ENCODE measurements around the gene TULP3.
"Not testable (repeated sequence)": the region's sequence is repeated elsewhere in the genome, so short reads cannot be mapped to it uniquely, and the experiment has no call there.

The TULP3 gene, protein sequence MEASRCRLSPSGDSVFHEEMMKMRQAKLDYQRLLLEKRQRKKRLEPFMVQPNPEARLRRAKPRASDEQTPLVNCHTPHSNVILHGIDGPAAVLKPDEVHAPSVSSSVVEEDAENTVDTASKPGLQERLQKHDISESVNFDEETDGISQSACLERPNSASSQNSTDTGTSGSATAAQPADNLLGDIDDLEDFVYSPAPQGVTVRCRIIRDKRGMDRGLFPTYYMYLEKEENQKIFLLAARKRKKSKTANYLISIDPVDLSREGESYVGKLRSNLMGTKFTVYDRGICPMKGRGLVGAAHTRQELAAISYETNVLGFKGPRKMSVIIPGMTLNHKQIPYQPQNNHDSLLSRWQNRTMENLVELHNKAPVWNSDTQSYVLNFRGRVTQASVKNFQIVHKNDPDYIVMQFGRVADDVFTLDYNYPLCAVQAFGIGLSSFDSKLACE

DNA sequence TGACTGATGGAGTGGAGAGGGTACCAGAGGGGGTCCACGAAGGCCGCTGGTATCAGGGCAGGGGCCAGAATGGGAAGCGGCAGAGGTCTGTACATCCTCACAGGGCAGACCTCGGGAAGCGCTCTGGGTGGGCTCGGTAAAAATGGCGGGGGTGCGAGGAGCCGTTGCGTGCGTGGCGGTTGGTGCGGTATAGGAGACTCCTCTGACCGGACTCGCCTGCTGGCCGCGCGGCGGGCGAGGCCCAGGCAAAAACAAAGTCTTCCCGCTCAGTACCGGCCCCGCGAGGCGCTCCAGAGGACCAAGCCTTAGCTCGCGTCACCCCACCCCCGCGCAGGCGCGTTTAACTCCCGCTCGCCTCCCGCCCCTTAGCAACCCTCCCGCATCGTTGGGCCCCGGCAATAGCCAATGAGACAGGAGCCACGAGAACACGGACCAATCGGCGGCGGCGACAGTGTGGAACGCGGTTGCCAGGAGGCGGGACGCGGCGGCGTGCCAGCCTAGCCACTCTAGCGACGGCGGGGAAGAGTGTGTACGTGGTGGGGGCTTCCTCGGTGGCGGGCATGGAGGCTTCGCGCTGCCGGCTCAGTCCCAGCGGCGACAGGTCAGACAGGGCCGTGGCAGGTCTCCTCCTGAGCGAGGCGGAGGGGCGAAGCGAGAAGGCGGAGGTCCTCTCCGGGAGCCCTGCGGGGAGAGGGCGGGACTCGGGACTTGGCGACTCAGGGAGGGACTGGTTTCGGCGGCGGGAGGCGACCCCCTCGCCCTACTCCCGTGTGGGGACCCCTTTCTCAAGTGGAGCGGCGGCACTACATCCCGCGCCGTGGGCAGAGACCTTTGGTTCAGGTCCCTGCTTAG is at the start of gene TULP3:
Gene TULP3, plus strand, starts transcription at position 504 of the 852 bp plus-strand sequence. Its CDS starts 57 bp downstream, at position 561.
- peak; percentile 98 for DNase-seq

DNA sequence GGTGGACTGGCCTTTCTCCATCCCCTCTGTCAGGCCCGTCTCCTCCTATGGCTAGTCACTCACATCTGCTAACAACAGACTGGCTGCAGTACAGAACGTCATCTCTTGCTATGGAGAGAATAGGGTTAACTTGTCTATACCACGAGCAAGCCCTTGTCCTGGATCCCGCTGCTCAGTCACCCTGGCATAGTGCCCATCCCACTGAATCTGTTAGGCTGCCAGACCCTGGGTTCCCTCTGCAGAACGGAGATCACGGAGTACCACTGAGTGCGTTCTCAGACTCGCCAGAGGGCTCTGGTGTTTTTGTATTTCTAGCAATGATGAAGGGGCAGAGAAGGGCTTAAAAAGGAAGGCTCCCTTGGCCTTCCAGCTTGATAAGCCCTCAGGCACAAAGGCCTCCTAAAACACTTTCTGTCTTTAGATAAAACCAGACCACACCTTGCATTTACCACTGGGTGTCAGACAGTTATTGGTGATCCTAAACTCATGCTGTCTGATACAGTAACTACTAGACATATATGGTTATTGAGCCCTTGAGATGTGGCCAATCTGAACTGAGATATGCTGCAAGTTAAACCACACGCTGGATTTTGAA is 49.5 kb upstream of the TULP3 start:
- DNase-seq, result no peak

DNA sequence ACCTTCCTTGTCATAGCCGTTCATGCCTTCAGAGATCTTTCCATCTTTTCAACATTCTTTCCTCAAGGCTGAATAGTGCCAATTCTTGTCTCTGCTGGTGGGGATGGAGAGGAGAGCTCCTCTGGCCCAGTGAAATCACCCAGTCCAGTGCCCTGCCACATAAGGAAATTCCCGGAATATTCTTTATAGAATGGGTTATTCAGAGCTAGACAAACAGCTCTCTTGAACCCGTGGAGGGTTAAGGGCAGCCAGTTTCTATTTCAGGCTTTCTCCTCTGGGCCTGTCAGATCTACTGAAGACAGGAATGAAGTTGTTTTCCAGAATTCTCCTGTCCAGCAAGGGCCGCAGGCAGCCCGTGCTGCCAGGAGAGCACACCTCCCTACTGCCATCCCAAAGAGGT is 47.7 kb upstream of the TULP3 start:
- DNase-seq, result no peak

DNA sequence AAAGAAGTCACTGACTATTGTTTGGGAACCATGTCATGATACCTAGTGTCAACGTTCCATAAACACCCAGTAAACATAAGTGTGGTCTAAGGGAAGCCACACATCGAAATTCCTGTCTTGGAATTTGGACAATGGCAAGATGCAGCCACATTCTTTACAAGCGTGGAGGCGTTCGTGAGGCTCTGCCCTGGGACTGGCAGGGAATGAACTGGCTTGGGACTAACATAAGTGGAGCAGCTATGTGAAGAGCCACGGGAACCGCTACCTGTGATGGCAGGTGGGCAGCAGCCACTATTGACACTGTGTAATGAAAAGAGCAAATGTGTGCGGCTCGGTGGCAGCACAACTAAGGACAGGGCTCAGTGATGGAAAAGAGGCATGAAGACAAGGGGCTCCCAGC is 45.9 kb upstream of the TULP3 start:
- DNase-seq, result no peak

DNA sequence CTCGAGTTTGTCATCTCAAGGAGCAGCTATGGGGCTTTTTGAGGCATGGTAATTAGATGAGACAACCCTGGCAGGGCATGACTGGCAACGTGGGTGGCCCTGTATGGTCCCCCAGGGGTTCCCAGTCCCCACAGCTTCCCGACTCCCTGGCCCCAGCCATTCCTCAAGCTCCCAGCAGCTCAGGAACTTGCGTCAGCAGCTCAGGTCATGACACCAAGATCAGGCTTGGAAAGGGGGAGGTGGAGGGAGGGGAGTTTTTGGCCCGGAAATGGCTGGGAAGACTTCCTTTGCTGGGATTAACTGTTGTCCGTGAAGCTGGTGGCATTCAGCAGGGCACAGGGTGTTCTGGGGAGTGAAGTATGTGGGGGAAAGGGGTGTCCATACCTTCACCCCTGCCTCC is 45.4 kb upstream of the TULP3 start:
- DNase-seq, result no peak

DNA sequence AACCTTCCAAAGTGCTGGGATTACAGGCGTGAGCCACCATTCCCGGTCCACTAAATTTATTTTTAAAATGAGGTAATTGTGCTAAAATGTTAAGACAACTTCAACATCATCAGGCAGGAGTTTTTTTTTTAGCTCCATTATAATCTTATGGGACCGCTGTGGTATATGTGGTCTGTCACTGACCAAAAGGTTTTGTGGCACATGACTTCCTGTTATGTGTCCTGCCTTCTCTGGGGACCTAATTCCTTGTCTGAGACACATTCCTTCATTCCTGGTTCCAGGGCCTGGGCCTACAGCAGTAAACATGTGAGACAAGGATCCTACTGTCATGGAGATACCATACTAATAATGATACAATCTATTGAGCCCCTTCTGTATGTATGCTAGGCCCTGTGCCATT is 38.8 kb upstream of the TULP3 start:
- DNase-seq, result no peak

DNA sequence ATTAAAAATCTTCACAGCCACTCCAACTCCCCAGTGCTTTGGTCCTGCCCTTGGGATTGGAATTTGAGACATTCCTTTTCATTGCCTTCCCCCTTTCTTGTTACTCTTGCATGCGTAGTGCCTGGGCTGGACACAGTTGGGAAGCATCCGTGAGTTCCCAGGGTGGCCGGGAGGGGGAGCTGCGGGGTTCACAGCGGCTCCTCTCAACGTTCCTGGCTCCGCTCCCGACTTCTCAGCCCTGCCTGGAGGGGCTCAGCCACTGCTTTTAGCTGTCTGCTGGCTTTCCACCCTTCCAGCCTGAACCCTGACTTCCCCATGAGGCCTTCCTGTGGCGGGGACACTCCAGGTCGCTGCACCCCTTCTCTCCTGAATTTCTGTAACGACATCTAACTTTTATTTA is 37.1 kb upstream of the TULP3 start:
- peak; percentile 51 for DNase-seq

DNA sequence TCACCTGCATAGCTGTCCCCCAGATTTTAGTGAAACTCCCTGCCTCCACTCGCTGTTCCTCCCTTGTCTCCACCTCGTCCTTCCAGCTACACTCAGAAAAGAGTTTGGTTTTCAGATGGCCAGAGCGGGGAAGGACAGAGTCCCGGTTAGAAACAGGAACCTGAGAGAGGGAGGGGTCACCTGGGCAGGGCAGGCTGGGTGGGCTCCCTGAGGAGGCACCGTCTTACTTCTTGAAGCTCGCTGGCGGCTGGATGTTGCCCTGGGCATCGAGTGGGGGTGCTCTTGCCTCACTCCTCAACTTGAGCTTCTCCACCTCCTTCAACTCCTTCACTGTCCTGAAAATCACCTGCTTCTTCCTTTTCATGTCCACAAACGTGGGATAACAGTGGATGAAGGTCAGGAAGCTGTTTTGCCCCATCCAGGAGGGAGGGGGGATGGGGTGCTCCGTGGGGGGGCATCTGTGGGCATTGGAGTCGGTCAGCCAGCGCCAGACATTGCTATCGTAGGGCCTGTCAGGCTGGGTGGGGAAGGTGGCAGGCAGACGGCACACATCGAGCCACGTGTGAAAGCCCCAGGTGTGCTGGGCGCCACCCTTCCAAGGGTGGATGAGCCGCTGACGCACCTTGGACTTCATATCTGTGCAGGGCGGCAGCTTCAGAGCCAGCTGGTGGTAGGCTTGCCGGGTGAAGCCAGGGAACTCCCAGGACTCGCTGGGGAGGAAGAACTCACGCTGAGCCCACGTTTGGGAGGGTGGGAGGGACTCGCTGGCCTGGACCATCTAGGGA is 35.8 kb upstream of the TULP3 start:
- DNase-seq, result no peak

DNA sequence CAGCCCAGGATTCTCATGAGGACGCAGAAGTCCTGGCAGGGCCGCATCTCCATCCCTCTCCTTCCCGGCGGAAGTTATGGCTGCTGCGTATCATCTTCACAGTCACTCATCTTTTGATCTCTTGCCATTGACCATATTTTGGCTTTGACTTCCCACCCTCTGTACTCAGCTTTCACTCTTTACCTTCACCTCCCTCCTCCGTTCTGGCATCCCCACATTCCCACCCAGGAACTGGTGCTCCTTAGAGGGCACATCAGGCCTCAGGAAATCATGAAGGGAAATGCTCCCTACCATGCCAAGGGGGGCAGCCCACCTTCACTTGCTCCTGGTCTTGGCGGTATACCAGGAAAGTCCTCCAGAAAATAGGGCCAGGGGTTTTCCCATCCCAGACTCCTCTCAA is 35.1 kb upstream of the TULP3 start:
- no peak for DNase-seq

DNA sequence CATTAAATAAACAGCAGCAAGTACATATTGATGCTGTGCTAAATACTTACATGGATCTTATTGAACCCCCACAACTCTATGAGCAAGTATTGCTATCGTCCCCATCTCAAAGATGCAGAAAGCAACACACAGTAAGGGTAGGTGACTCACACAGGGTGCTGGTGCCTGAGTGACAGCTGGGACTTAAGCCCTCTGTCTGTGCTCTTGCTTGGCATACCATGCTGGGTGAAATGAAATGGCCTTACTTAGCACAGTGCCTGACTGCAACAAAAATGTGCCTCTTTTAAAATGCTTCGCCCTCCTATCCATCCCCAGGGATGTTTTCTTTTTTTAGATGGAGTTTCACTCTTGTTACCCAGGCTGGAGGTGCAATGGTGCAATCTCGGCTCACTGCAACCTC is 34.6 kb upstream of the TULP3 start:
- DNase-seq, result no peak

DNA sequence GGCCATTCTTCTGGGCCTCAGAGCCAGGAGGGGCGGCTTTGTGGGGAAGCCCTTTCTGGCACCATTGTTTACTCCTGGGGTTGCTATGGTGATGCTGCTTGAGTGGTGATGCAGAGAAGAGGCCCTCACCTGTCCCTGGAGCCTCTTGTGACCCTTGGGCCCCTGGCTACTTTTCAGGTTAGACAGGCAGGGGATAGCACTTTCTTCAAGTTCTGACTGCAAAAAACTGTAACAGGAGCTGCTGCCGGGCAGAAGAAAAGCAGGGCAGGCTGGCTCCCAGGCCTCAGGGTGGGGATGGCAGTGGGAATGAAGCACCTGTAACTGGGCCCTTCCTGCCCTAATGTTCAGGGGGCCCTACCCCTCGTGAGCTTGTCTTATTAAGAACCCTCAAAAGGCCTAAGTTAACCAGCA is 33.7 kb upstream of the TULP3 start, which contains the start of gene TEX52:
Gene TEX52, minus strand, starts transcription at position 19 of the 411 bp plus-strand sequence. Its CDS starts 13 bp downstream, at position 6.
- no peak for DNase-seq

DNA sequence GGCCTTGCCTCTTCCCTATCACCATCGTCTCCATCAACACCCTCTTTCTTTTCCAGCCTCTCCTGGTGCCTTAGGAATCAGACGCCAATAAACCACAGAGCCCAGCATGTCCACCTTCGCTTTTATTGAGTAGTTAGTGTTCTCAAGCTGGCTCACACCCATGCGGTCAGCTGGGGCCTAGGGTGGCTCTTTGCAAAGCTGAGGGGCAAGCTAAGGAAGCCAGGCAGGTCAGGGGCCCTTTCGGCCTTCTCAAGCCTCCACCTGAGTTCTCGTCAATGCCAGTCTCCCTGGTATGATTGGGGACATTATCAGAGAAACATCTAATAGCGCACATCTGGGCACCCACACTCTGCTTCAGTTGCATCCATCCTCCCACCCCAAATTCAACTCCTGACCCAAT is 33.1 kb upstream of the TULP3 start:
- DNase-seq, result no peak

DNA sequence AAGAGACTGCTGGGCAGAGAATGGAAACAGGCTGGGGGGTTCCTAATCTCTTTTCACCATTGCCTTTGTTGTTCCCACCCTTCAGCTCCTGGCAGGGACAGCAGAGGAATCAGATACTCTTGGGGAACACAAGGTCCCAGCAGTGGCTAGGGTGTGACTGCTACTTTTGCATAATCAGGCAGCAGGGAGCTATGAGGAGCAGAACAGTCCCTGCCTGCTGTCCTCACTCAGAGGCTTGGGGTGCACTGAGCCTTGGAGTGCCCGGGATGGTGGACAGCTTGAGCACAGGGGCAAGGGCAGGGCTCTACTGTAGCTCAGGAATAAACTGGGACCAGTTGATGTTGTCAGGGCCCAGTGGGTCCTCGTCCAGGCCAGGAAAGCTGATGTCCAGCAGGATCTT is 32.4 kb upstream of the TULP3 start:
- DNase-seq, result no peak

DNA sequence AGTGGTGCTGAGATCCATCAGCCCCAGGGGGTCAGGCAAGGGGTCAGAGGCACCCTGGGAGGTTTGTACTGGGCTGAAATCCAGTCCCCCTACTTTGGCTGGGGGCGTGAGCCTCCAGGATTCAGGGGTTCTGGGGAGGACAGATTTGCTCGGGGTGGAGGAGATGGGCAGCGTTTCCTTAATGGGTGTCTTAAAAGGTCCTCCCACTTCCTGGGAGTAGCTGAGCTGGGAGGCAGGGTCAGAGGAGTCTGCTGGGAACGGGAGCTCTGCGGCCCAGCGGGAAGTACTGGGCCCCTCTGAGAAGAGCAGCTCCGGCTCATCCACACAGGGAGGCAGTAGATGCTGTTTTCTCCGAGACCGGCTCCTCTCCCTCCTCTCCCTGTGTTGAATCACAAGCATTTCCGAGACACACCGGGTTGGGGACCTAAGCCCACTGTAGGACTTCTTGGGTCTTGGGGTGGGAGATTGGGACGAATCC is 31.7 kb upstream of the TULP3 start:
- no peak for DNase-seq

DNA sequence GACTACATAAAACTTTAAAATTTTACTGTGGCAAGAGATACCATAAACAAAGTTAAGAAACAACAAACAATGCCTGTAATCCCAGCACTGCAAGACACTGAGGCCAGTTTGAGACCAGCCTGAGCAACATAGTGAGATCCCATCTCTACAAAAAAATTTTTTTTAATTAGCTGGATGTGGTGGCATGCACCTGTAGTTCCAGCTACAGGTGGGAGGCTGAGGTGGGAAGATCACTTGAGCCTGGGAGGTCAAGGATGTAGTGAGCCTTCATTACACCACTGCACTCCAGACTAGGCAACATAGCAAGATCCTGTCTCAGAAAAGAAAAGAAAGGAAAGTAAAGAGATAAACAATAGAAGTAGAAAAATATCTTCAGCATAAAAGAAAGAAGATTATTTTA is 30.5 kb upstream of the TULP3 start:
- no peak for DNase-seq

DNA sequence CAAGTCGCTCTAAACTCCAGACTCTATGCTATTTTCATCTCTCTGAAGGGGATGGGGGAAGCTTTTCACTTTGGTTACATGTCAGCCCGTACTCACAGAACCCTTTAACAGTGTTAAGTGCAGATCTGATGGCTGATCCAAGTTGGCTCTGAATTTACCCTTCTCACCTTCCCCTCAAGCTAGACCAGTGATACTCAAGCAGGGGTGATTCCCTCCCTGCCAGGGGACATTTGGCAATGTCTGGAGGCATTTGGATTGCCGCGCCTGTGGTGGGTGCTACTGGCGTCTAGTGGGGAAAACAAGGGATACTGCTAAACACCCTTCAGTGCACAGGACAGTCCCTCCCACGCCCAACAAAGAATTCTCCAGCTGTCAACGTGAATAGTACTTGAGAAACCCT is 27.8 kb upstream of the TULP3 start:
- no peak for DNase-seq

DNA sequence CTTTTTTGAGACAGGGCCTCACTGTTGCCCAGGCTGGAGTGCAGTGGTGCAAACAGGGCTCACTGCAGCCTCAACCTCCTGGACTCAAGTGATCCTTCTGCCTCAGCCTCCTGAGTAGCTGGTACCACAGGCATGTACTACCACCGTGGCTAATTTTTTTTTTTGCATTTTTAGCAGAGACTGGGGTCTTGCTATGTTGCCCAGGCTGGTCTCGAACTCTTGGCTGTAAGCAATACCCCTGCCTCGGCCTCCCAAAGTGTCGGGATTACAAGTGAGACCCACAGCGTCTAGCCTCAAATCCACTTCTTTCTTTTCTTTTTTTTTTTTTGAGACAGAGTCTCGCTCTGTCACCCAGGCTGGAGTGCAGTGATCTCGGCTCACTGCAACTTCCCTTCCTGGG is 27.3 kb upstream of the TULP3 start:
- DNase-seq, result not testable (repeated sequence)

DNA sequence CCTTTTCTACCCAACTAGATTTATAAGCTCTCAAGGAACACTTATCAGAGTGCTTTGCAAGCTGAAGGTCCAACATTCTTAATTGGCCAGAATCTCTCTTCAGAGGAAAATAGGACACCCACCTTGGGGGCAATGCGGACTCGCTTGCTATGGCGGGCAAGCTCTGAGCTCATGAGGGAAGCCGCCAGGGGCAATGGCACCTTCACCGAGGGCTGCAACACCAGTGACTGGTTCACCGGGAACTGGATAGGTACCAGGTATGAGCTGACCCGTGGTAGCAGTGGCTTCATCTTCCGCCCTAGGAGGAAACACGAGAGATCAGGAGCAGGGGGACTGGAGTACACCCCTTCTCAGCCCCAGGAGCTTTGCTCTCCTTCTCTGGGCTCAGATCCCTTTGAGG is 26.5 kb upstream of the TULP3 start:
- DNase-seq, result no peak

DNA sequence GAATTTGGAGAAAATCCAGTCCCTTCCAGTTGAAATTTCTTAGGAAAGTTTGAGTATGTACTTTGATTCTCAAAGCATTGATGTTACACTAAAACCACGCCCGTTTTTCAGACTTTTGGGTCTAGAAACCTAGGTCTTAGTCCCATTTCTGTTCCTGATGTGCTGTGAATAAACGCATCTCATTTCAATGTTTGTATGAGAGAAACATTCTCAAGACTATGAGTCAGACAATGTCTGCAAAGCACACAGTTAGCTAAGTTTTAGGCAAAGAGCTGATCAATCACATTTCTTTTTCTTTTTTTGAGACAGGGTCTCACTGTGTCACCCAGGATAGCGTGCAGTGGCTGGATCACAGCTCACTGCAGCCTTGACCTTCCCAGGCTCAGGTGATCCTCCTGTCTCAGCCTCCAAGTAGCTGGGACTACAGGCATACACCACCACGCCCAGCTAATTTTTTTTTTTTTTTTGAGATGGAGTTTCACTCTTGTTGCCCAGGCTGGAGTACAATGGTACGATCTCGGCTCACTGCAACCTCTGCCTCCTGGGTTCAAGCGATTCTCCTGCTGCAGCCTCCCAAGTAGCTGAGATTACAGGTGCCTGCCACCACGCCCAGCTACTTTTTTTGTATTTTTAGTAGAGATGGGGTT is 21.6 kb upstream of the TULP3 start:
- DNase-seq, result not testable (repeated sequence)

DNA sequence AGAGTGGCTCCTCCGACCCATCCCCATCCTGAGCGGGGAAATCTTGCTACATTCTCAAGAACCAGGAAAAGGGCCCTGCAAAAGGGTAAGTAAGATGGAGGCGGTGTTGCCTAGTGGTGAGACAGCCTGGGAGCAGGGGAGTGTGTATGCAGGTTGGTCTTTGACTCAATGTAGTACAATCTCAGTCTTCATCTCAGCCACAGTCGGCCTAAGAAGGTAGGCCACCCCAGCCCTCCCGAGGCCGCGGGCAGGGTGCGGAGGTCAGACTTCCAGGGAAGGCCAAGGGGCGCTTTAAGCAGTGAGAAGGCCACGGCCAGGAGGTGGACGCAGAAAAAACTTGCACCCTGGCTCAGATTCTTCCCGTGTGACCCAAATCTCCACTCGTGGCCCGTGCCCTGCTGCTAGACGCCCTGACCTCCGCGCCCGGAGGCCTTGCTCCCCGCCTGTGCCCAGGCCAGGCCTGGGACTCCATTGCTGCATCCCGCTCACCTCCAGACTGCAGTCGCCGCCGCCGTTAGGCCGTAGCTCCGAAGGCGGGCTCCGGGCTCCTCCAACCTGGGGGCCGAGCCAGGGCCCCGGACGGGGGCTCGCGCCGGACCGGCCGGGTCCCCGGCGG is 14.2 kb upstream of the TULP3 start:
- no peak for DNase-seq

Data from activated T-cell treated with anti-CD3 and anti-CD28 coated beads, Interleukin-2, amount 50 U/mL, for 1 hour (primary cell).